Epithelial cell of proximal tubule (primary cell): ENCODE measurements around the gene SHROOM3. TPM values are rescaled to one million over a fixed set of nuclear protein-coding genes. Genes with fewer than 3 reads are reported as not detected.
A peak's percentile ranks its signal among the peaks of the same experiment; 100 is the strongest.

ENCODE experiments used
- DNase-seq: peaks from one replicate; pipeline ENCODE4 v3.0.0-alpha.2; 2011; ENCODE audit warnings: low read depth
- H3K4me3 ChIP-seq: 2 replicates; pipeline ENCODE4 v1.5.1; 2011; ENCODE audit warnings: low read depth, mild to moderate bottlenecking, low read length
- CTCF ChIP-seq: conservative IDR thresholded peaks from 2 replicates; pipeline ENCODE4 v1.5.1; 2012; ENCODE audit warnings: low read depth, mild to moderate bottlenecking, low read length
- total RNA-seq: library from RNA; depleted of rRNA; stranded (reverse); fragments of >200 nt; gene quantifications from 2 replicates; pipeline ENCODE4 v1.2.3, GENCODE V29; 2015

SHROOM3 gene
- total RNA-seq, 1 donor from 2014 or later: 109 TPM

GRCh38 chr4:76458297-76458696 lies 23.3 kb downstream of the SHROOM3 start:
- no peak overlapping the region for H3K4me3 ChIP-seq
- TF ChIP-seq CTCF: no peak
- DNase-seq: no peak

DNA sequence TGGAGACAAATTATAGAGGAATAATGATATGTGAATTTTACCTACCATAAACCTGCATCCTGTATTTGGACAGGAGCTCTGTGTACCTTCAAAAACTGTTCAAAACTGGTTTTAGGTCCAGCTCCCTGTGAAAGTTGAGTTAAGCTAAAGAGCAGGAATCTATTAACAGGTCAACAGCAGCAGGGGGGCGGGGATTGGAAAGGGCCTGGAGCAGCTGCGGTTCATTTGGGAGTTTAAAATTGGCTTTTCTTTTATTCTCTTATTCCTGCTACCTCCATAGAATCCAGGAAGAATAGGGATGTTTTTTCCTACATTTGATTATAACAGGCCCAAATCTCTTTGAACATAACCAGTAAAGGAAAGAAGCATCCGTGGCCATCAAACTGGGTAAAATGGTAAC lies 23.8 kb downstream of the SHROOM3 start:
- no peak for TF ChIP-seq CTCF
- DNase-seq: no peak
- H3K4me3 ChIP-seq: no peak overlapping the region

DNA sequence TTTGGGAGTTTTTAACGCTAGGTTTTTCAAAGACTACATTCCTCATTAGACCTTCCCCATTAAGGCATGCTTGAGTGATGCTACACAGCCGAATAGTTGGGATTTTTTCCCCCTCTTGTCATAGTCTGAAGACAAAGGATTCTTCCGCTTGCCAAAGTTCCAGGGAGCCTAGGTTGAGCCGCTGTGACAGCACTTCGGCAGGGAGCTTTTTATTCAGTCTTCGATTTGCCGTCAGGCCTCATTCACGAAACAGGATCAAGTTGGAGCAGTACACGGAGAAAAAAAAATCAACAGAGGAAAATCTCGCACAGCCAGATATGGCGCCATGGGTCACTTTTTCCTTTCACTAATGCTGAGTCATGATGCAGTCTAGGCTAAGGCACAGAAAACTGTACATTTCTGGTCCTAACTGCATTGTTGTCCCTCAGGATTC lies 24.3 kb downstream of the SHROOM3 start:
- DNase-seq: peak; percentile 94
- H3K4me3 ChIP-seq: no peak overlapping the region
- TF ChIP-seq CTCF: no peak

- DNase-seq: no peak
- no peak overlapping the region for H3K4me3 ChIP-seq
- TF ChIP-seq CTCF: no peak
These were observed 28.5 kb downstream of the SHROOM3 start for GRCh38 chr4:76463568-76463967.

DNA sequence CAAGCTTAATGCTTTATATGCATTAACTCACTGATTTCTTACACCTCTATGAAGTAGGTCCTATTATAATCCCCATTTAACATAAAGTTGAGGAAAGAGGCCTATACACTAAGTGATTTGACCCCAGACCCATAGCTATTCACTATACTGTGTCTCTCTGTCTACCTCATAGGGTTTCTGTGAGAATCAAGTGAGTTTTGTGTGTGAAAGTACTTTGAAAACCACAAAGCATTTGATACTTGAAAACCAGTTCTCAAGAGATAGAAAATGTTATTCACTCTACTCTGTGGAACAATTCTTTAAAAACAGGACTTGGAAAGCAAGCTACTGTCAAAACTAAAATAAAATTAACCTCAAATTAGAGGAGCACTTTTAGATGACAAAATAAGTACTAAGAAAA lies 35.0 kb downstream of the SHROOM3 start:
- no peak overlapping the region for H3K4me3 ChIP-seq
- DNase-seq: no peak
- no peak for TF ChIP-seq CTCF

DNA sequence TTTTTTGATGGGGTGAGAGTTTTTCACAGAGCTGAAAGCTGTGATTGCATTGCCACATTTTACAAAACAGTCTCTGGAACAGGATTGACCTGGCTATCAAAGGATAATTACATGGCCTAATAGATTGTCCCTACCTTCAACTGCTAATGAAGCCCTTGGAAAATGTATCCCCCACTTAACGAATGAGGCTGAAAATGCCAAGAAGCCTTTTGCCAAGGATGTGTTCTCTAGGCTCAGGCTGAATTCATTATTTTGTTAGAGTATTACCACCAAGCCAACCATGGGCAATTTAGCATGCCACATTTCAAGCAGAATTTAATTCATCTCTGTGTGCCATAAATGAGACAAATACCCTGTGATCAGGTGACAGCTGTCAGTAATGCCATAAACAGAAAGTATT lies 35.5 kb downstream of the SHROOM3 start:
- DNase-seq: no peak
- no peak for TF ChIP-seq CTCF
- no peak overlapping the region for H3K4me3 ChIP-seq

GRCh38 chr4:76476571-76476970 lies 41.5 kb downstream of the SHROOM3 start:
- no peak for TF ChIP-seq CTCF
- no peak overlapping the region for H3K4me3 ChIP-seq
- DNase-seq: no peak
